ENCODE measurements around the gene MRPL10.

MRPL10 gene

DNA sequence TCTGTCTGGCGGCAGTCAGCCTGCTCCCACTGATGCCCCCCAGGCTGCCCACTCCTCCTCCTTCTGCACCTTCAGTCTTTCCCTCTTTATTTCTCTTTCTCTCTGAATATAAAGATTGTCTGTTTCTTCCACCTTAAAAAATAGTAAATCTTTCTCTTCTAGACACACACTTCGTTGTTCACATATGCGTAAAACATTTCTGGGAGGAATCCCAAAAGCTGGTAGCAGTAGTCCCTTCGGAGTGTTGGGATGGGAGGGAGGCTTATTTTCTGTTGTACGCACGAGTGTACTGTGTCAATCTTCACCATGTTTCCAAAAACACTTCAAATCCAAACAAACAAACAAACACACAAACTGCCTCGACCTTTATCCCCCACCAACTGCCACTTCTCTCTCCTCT, 19.6 kb downstream of the MRPL10 start:
- no peak for DNase-seq
- no peaks in the 10 kb centered on the region for H3K27me3 ChIP-seq (replicated peaks; ENCODE audit: insufficient read depth, low read length)
- H3K36me3 ChIP-seq (replicated peaks; ENCODE audit: insufficient read depth, low read length): no peaks in the 10 kb centered on the region
- no peak overlapping the region for H3K4me3 ChIP-seq (ENCODE audit: low read length)
- no peaks in the 10 kb centered on the region for H4K20me1 ChIP-seq (ENCODE audit: insufficient read depth, low read length)
- H3K79me2 ChIP-seq (ENCODE audit: low read length): no peaks in the 10 kb centered on the region
- no peaks in the 10 kb centered on the region for H3K9me3 ChIP-seq (replicated peaks; ENCODE audit: insufficient read depth, low read length)
- H3F3A ChIP-seq (ENCODE audit: insufficient read depth, low read length): no peaks in the 10 kb centered on the region
- H3K4me2 ChIP-seq (ENCODE audit: low read depth, low read length): no peak overlapping the region
- no peaks in the 10 kb centered on the region for H3K4me1 ChIP-seq (ENCODE audit: low read length)
- no peak overlapping the region for H3K27ac ChIP-seq (ENCODE audit: low read length)
- H3K9ac ChIP-seq (ENCODE audit: low read length): no peak overlapping the region
- H2AFZ ChIP-seq (ENCODE audit: low read length): no peak overlapping the region
- TF ChIP-seq, protein P1, sequence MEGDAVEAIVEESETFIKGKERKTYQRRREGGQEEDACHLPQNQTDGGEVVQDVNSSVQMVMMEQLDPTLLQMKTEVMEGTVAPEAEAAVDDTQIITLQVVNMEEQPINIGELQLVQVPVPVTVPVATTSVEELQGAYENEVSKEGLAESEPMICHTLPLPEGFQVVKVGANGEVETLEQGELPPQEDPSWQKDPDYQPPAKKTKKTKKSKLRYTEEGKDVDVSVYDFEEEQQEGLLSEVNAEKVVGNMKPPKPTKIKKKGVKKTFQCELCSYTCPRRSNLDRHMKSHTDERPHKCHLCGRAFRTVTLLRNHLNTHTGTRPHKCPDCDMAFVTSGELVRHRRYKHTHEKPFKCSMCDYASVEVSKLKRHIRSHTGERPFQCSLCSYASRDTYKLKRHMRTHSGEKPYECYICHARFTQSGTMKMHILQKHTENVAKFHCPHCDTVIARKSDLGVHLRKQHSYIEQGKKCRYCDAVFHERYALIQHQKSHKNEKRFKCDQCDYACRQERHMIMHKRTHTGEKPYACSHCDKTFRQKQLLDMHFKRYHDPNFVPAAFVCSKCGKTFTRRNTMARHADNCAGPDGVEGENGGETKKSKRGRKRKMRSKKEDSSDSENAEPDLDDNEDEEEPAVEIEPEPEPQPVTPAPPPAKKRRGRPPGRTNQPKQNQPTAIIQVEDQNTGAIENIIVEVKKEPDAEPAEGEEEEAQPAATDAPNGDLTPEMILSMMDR (IDR thresholded peaks at IDR 0.05; ENCODE audit: low read length): no peak
- TF ChIP-seq EZH2 (optimal IDR thresholded peaks at IDR 0.05; ENCODE audit: low read depth, low read length) (no peak), EZH2phosphoT487 (IDR thresholded peaks at IDR 0.05; ENCODE audit: low read length) (no peak)
- no peaks in the 10 kb centered on the region for H3K9me2 ChIP-seq (replicated peaks; ENCODE audit: insufficient read depth, low read length)

DNA sequence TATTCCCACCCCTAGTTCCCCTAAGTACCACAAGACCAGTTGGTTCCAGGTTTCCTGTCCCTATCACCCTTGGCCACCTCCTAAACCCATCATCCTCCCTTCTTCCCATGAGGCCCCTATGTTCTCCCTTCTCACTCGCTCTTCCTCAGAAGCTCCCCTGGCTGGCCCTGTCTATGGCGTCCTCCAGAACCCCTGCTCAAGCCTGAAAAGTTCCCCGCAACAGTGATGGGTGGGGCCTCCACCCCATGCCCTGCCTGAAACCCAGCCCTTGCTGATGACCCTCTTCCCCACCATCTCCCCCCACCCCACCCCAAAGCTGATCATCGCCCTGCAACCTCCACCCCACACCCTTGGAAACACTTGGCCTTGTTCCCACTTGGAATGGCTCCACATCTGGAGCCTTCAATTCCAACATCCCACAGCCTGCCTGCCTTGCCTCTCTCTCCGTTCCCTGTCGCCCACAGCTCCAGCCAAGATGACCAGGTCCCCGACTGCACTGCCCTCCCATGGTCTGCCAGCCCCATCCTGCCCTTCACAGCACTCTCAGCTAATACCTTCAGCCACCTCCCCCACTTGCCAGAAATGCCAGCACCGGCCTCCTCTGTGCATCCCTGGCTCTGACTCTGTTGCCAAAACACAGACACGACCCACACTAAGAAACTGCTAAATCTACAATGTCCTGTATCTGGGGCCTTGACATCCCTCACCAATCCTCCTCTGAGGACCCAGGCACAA, 20.3 kb downstream of the MRPL10 start:
- Histone ChIP-seq H3K9me3 (replicated peaks; ENCODE audit: insufficient read depth, low read length) (no peaks in the 10 kb centered on the region), H3K27ac (ENCODE audit: low read length) (no peak overlapping the region), H3K27me3 (replicated peaks; ENCODE audit: insufficient read depth, low read length) (no peaks in the 10 kb centered on the region), H3F3A (ENCODE audit: insufficient read depth, low read length) (no peaks in the 10 kb centered on the region), H3K9ac (ENCODE audit: low read length) (no peak overlapping the region), H3K4me3 (ENCODE audit: low read length) (no peak overlapping the region), H3K9me2 (replicated peaks; ENCODE audit: insufficient read depth, low read length) (no peaks in the 10 kb centered on the region), H3K36me3 (replicated peaks; ENCODE audit: insufficient read depth, low read length) (no peaks in the 10 kb centered on the region), H4K20me1 (ENCODE audit: insufficient read depth, low read length) (no peaks in the 10 kb centered on the region), H3K4me2 (ENCODE audit: low read depth, low read length) (no peak overlapping the region), H3K4me1 (ENCODE audit: low read length) (no peaks in the 10 kb centered on the region), H2AFZ (ENCODE audit: low read length) (no peak overlapping the region), H3K79me2 (ENCODE audit: low read length) (no peaks in the 10 kb centered on the region)
- TF ChIP-seq EZH2phosphoT487 (IDR thresholded peaks at IDR 0.05; ENCODE audit: low read length): no peak
- TF ChIP-seq, protein P1 (IDR thresholded peaks at IDR 0.05; ENCODE audit: low read length): no peak
- TF ChIP-seq EZH2 (optimal IDR thresholded peaks at IDR 0.05; ENCODE audit: low read depth, low read length): no peak
- no peak for DNase-seq

DNA sequence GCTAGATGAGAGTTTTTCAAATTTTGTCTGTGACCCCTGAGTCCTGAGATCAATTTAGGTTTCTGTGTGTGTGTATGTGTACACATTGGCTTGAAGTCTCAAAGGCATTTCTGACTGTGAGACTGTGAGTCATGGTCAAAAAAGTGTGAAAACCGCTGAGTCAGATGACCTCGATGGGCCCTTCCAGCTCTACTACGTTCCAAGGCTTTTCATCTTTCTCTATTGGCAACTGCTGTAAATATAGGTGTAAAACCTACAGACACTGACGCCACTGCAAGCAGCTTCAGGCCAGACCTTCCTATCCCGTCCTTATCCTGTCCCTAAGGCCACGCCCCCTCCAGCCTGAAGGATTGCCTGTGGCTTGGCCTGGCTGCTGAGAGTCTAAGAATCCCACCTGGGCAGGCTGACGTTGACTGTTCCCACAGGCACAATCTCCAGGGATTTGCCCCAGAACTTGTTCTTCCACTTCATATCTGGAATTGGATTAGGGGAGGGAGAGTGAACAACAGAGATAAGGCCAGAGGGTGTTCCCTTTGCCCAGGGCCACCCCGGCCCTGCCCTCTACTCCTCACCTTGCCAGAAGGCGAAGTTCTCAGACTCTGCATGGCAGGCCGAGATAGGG, 21.0 kb downstream of the MRPL10 start:
- no peak for DNase-seq

More for the DNA sequence above, 21.0 kb downstream of the MRPL10 start:
- no peak overlapping the region for H3K4me3 ChIP-seq (ENCODE audit: low read length)
- H3K9me3 ChIP-seq (replicated peaks; ENCODE audit: insufficient read depth, low read length): no peaks in the 10 kb centered on the region
- H3K79me2 ChIP-seq (ENCODE audit: low read length): no peaks in the 10 kb centered on the region
- no peak overlapping the region for H3K9ac ChIP-seq (ENCODE audit: low read length)
- H3K4me2 ChIP-seq (ENCODE audit: low read depth, low read length): no peak overlapping the region
- no peaks in the 10 kb centered on the region for H3K36me3 ChIP-seq (replicated peaks; ENCODE audit: insufficient read depth, low read length)
- H4K20me1 ChIP-seq (ENCODE audit: insufficient read depth, low read length): no peaks in the 10 kb centered on the region
- H2AFZ ChIP-seq (ENCODE audit: low read length): no peak overlapping the region
- TF ChIP-seq, protein P1 (IDR thresholded peaks at IDR 0.05; ENCODE audit: low read length): no peak
- TF ChIP-seq EZH2phosphoT487 (IDR thresholded peaks at IDR 0.05; ENCODE audit: low read length): no peak
- TF ChIP-seq EZH2 (optimal IDR thresholded peaks at IDR 0.05; ENCODE audit: low read depth, low read length): no peak
- H3K27ac ChIP-seq (ENCODE audit: low read length): no peak overlapping the region
- no peaks in the 10 kb centered on the region for H3F3A ChIP-seq (ENCODE audit: insufficient read depth, low read length)
- H3K4me1 ChIP-seq (ENCODE audit: low read length): no peaks in the 10 kb centered on the region
- no peaks in the 10 kb centered on the region for H3K27me3 ChIP-seq (replicated peaks; ENCODE audit: insufficient read depth, low read length)
- no peaks in the 10 kb centered on the region for H3K9me2 ChIP-seq (replicated peaks; ENCODE audit: insufficient read depth, low read length)

Data from MM.1S (cell line).